ENCODE results near the gene TSN. TPM values are rescaled to one million over a fixed set of nuclear protein-coding genes. Genes with fewer than 3 reads are reported as not detected.

The TSN gene
- total and polyA plus RNA-seq, 5 donors: 21.3 to 43.7 (median 40.9) TPM

DNA sequence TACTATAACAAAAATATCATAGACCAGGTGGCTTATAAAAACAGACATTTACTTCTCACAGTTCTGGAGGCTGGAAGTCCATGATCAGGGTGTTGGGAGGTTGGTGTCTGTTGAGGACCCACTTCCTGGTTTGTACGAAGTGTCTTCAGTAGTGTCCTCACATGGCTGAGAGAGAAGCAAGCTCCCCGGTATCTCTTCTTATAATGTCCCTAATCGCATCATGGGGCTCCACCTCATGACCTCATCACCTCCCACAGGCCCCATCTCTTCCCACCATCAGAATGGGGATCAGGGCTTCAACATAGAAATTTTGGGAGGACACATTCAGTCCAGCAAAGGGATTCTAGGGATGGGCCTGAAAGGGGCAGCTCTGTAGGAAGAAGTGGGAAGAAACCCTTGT is 14.0 kb upstream of the TSN start:
- 85% methylated on average over 3 of the region's 3 CpGs for WGBS
- no peaks in the 10 kb centered on the region for H3K9me3 ChIP-seq (ENCODE audit: control insufficient read depth, low read length)
- intact Hi-C loops (cut with DNase I): no loop called here
- H3K4me1 ChIP-seq (ENCODE audit: control insufficient read depth, insufficient read depth, low read length): no peaks in the 10 kb centered on the region
- no peaks in the 10 kb centered on the region for H3K27me3 ChIP-seq (ENCODE audit: control insufficient read depth, insufficient read depth)
- no peak overlapping the region for H3K27ac ChIP-seq (ENCODE audit: low read length)
- H3K4me3 ChIP-seq (ENCODE audit: low read length): no peak overlapping the region
- DNase-seq (no peak), ATAC-seq (no peak)

DNA sequence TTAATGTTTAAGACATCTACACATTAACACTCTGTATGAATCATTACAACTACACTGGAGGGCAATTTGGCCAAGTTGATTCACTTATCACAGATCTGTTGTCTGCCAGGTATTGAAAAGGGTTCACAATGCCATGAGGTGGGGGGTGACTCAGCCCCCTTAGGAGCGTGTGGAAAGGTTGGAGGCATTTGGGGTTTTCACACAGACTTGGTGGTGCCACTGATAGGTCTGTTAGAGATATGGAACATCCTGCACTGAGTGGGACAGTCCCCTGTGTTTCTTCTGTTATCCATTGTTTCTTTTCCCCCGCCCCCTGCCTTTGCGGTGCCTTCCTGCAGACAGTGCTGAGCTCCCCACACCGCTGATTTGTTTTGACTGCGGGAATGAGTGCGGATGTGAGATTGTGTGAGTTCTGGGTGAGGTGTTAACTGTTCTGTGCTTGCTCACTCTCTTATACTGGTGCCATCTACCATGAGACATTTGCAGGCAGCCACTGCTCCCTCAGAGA is 9.3 kb upstream of the TSN start:
- DNase-seq (no peak), ATAC-seq (peak in 1 of 2 donors; percentile 14)
- WGBS: 40% methylated on average over 6 of the region's 6 CpGs
- no peaks in the 10 kb centered on the region for H3K4me1 ChIP-seq (ENCODE audit: control insufficient read depth, insufficient read depth, low read length)
- intact Hi-C loops (cut with DNase I): no loop called here
- H3K27me3 ChIP-seq (ENCODE audit: control insufficient read depth, insufficient read depth): no peaks in the 10 kb centered on the region
- H3K27ac ChIP-seq (ENCODE audit: low read length): no peak overlapping the region
- H3K9me3 ChIP-seq (ENCODE audit: control insufficient read depth, low read length): no peaks in the 10 kb centered on the region
- no peak overlapping the region for H3K4me3 ChIP-seq (ENCODE audit: low read length)

- no peak overlapping the region for H3K27ac ChIP-seq (ENCODE audit: low read length)
- DNase-seq: peak in 1 of 3 donors; percentile 69
- no peaks in the 10 kb centered on the region for H3K4me1 ChIP-seq (ENCODE audit: control insufficient read depth, insufficient read depth, low read length)
- H3K9me3 ChIP-seq (ENCODE audit: control insufficient read depth, low read length): no peaks in the 10 kb centered on the region
- H3K27me3 ChIP-seq (ENCODE audit: control insufficient read depth, insufficient read depth): no peaks in the 10 kb centered on the region
- ATAC-seq: no peak
- H3K4me3 ChIP-seq (ENCODE audit: low read length): no peak overlapping the region
- intact Hi-C loops (cut with DNase I): no loop called here
- WGBS: 60% methylated on average over 4 of the region's 4 CpGs
Measured at GRCh38 chr2:121748202-121748601, 7.2 kb upstream of the TSN start.

DNA sequence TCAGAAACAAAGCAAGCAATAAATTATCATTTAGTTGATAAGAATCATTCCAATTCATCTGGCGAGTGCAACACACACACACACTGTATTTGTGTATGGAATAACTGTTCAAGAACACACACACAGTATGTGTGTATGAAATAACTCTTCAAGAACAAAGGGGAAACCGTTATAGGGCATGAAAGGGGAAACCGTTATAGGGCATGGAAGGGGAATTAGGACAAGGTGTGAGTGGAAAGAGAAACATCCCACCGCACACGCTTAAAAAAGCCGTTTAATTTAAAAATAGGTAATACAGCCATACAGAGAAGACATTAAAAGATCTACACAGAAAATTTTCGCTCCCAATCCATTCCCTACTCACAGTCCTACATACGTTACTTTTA is 607 bp upstream of the TSN start:
- WGBS: 2% methylated on average over 8 of the region's 8 CpGs
- ATAC-seq (no peak), DNase-seq (no peak)
- intact Hi-C loops (cut with DNase I): no loop called here
- Histone ChIP-seq H3K4me1 (ENCODE audit: control insufficient read depth, insufficient read depth, low read length) (no peaks in the 10 kb centered on the region), H3K9me3 (ENCODE audit: control insufficient read depth, low read length) (no peaks in the 10 kb centered on the region), H3K27ac (ENCODE audit: low read length) (no peak overlapping the region), H3K27me3 (ENCODE audit: control insufficient read depth, insufficient read depth) (no peaks in the 10 kb centered on the region), H3K4me3 (ENCODE audit: low read length) (peak overlapping the region; percentile 69)

DNA sequence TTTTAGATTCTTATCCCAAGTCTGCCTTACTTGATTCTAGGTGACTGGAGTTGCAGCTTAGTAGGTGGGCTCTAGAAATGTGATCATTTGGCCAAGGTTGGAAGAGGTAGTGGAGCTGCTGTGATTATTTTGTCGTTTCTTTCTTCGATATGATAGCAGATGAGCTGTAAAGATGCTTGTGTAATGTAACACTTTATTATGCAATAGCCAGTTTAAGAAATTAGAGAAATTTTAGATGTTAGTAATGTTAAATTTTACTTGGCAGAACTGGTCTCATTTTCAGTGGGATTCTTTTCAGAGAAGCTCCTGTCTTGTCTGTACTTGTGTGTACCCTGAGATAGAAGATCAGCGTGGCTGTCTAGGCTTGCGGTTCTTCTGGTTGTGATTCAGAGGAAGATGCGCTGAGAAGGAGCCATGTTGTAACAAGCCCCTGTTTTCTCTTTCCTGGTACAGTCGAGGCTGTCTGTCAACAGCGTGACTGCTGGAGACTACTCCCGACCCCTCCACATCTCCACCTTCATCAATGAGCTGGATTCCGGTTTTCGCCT is 9.3 kb downstream of the TSN start:
- WGBS: 92% methylated on average over 10 of the region's 10 CpGs
- no peak for DNase-seq

GRCh38 chr2:121766624-121767023 is 11.2 kb downstream of the TSN start:
- no peak overlapping the region for H3K27ac ChIP-seq (ENCODE audit: low read length)
- 75% methylated on average over 1 of the region's 1 CpG for WGBS
- no peak overlapping the region for H3K4me3 ChIP-seq (ENCODE audit: low read length)
- no peaks in the 10 kb centered on the region for H3K4me1 ChIP-seq (ENCODE audit: control insufficient read depth, insufficient read depth, low read length)
- no peak for ATAC-seq
- H3K27me3 ChIP-seq (ENCODE audit: control insufficient read depth, insufficient read depth): no peaks in the 10 kb centered on the region
- DNase-seq: no peak
- intact Hi-C loops (cut with DNase I): no loop called here
- no peaks in the 10 kb centered on the region for H3K9me3 ChIP-seq (ENCODE audit: control insufficient read depth, low read length)

More for the DNA sequence above, 9.3 kb downstream of the TSN start:
- Histone ChIP-seq H3K27ac (ENCODE audit: low read length) (no peak overlapping the region), H3K9me3 (ENCODE audit: control insufficient read depth, low read length) (no peaks in the 10 kb centered on the region), H3K27me3 (ENCODE audit: control insufficient read depth, insufficient read depth) (no peaks in the 10 kb centered on the region), H3K4me3 (ENCODE audit: low read length) (no peak overlapping the region), H3K4me1 (ENCODE audit: control insufficient read depth, insufficient read depth, low read length) (no peaks in the 10 kb centered on the region)
- no peak for ATAC-seq
- intact Hi-C loops (cut with DNase I): no loop called here

DNA sequence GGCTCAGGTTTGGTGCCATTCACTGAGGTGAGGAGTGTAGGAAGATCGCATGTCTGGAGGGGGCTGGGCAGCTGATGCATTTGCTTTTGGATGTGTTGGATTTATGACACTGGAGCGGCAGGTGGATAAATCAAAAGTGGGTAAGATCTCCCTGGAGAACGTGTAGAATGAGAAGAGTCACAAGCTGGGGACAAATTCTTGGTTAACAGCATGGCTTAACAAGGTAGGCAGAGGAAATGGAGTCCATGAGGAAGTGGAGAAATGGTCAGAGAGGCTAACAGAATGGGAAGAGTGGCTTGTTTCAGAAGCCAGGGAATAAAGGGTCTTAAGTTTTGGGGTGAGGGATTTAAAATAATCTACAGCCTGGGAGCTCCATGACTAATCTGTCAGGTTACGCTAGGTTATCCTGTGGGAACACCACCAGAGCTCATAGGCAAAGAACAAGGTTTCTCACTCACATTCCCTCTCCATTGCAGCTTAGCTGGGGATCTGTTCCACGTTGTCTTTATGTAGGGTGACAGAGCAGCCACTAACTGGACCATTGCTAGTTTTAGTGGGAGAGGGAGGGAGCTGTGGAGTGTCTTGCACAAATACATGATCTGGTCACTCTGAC is 12.8 kb downstream of the TSN start:
- 89% methylated on average over 5 of the region's 5 CpGs for WGBS
- Histone ChIP-seq H3K9me3 (ENCODE audit: control insufficient read depth, low read length) (no peaks in the 10 kb centered on the region), H3K27me3 (ENCODE audit: control insufficient read depth, insufficient read depth) (no peaks in the 10 kb centered on the region), H3K27ac (ENCODE audit: low read length) (no peak overlapping the region), H3K4me1 (ENCODE audit: control insufficient read depth, insufficient read depth, low read length) (no peaks in the 10 kb centered on the region), H3K4me3 (ENCODE audit: low read length) (no peak overlapping the region)
- intact Hi-C loops (cut with DNase I): no loop called here
- DNase-seq (no peak), ATAC-seq (no peak)

- no peak for DNase-seq
- H3K4me3 ChIP-seq (ENCODE audit: low read length): no peak overlapping the region
- no peaks in the 10 kb centered on the region for H3K9me3 ChIP-seq (ENCODE audit: control insufficient read depth, low read length)
- no peaks in the 10 kb centered on the region for H3K27me3 ChIP-seq (ENCODE audit: control insufficient read depth, insufficient read depth)
- intact Hi-C loops (cut with DNase I): no loop called here
- no peaks in the 10 kb centered on the region for H3K4me1 ChIP-seq (ENCODE audit: control insufficient read depth, insufficient read depth, low read length)
- no peak overlapping the region for H3K27ac ChIP-seq (ENCODE audit: low read length)
- peak; percentile 52 to 83 for ATAC-seq
- 43% methylated on average over 6 of the region's 6 CpGs for WGBS
Measured at GRCh38 chr2:121771976-121772742, 16.7 kb downstream of the TSN start.

DNA sequence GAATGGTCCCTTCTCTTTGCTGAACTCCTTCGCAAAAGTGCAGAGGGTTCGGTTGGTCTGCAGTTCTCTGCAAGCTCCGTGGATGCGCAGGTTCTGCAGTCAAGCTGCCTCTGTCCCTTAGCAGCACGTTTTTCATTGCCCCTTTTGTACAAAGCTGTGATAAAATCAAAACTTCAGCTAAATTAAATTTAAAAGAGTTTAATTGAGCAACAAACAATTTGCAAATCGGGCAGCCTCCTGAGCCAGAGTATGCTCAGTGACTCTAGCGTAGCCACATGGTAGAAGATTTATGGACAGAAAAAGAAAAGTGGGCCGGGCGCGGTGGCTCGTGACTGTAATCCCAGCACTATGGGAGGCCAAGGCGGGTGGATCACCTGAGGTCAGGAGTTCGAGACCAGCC is 18.8 kb downstream of the TSN start:
- intact Hi-C loops (cut with DNase I): no loop called here
- WGBS: 92% methylated on average over 13 of the region's 13 CpGs

DNA sequence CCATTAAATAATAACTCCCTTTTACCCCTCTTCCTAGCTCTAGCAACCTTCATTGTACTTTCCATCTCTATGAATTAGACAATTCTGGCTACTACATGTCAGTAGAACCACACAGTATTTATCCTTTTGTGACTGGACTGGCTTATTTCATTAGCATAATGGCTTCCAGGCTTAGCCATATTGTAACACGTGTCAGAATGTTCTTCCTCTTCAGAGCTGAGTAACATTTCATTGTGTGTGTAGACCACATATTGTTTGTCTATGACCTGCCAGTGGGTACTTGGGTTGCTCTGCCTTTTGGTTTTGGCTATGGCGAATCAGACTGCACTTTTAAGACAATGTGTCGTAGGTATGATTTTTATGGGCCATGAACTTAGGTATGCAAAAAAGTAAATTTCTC is 20.9 kb downstream of the TSN start:
- WGBS: 82% methylated on average over 3 of the region's 3 CpGs

More for the DNA sequence above, 18.8 kb downstream of the TSN start:
- DNase-seq (no peak), ATAC-seq (no peak)
- Histone ChIP-seq H3K27ac (ENCODE audit: low read length) (no peak overlapping the region), H3K4me1 (ENCODE audit: control insufficient read depth, insufficient read depth, low read length) (no peaks in the 10 kb centered on the region), H3K4me3 (ENCODE audit: low read length) (no peak overlapping the region), H3K27me3 (ENCODE audit: control insufficient read depth, insufficient read depth) (no peaks in the 10 kb centered on the region), H3K9me3 (ENCODE audit: control insufficient read depth, low read length) (no peaks in the 10 kb centered on the region)

DNA sequence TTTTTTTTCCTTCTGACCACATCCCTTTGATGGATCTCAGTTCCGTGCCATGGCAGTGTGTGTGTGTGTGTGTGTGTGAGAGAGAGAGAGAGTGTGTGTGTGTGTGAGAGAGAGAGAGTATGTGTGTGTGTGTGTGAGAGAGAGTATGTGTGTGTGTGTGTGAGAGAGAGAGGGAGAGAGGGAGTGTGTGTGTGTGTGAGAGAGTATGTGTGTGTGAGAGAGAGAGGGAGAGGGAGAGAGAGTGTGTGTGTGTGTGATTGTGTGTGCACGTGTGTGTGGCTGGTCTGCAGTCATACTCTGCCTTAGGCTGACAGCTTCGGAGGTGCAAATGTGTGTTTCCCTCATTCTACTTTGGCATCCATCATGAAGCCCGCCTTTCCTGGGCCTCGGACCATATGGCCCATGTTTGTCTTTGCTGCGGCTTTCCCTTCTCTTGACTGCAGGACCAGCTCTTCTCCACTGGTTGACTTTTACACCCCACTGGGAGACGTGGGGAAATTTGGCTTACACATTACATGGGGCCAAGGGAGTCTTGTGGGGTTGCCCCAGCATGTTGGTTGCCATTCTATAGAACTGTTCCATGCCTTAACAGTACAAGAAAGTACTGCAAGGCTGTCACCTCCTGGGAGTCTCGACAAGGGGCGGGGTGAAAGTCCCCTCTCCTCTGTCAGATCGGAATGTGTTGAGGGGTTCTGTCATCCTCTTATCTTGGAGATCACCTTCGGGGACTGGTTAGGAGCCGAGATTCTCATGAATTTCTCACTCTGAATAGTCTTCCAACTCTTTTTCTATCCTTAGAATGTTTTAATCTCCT is 21.6 kb downstream of the TSN start:
- 48% methylated on average over 12 of the region's 12 CpGs for WGBS
- DNase-seq (no peak), ATAC-seq (no peak)
- H3K27me3 ChIP-seq (ENCODE audit: control insufficient read depth, insufficient read depth): no peaks in the 10 kb centered on the region
- H3K9me3 ChIP-seq (ENCODE audit: control insufficient read depth, low read length): no peaks in the 10 kb centered on the region
- no peak overlapping the region for H3K4me3 ChIP-seq (ENCODE audit: low read length)
- no peak overlapping the region for H3K27ac ChIP-seq (ENCODE audit: low read length)
- no peaks in the 10 kb centered on the region for H3K4me1 ChIP-seq (ENCODE audit: control insufficient read depth, insufficient read depth, low read length)
- intact Hi-C loops (cut with DNase I): no loop called here

More for the DNA sequence above, 20.9 kb downstream of the TSN start:
- H3K27me3 ChIP-seq (ENCODE audit: control insufficient read depth, insufficient read depth): no peaks in the 10 kb centered on the region
- no peak overlapping the region for H3K27ac ChIP-seq (ENCODE audit: low read length)
- no peak overlapping the region for H3K4me3 ChIP-seq (ENCODE audit: low read length)
- ATAC-seq (no peak), DNase-seq (no peak)
- H3K4me1 ChIP-seq (ENCODE audit: control insufficient read depth, insufficient read depth, low read length): no peaks in the 10 kb centered on the region
- intact Hi-C loops (cut with DNase I): no loop called here
- no peaks in the 10 kb centered on the region for H3K9me3 ChIP-seq (ENCODE audit: control insufficient read depth, low read length)
